Limb (tissue), 2 donors: ENCODE results near the gene C12orf60.

Source experiments
- DNase-seq, 2 donors: peaks; one replicate each; pipeline ENCODE4 v3.0.0-alpha.2; 2016; ENCODE audit errors: extremely low spot score in 2 of 2

Gene C12orf60

DNA sequence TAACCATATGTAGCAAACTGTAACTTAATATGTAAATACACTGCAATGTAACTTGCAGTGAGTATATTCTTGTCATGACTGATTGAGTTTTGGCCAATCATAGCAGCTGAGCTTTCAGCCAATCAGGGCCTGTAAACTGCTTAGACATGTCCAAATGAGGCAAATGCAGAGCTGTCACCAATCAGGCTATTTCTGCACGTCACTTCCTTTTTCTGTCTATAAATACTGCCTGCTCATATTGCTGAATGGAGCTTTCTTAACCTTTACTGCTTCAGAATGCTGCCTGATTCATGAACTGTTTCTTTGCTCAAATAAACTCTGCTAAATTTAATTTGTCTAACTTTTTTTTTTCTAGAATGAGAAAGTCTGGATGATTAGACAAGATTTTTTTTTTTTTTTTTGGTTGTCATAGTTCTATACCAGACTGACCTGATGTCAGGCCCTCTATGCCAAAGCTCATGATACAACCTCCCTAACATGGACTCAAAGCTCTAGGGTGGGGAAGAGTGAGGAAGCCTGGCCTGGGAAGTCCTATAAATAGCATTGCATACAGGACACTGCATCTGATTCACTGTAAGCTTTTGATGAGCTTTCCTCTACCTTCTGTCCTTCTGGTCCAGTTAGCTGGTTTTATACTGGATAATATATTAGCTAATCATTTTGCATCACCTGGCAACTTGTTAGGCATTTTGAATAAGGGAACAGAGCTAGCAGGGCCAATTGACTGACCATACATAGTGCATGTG is 70.1 kb downstream of the C12orf60 start:
- no peak for DNase-seq
